NT2/D1 (cell line): ENCODE results near the gene CD180.

ENCODE experiments used
- DNase-seq: peaks from one replicate; pipeline ENCODE4 v3.0.0-alpha.2; 2011; ENCODE audit warnings: low read depth, low spot score
- H3K27me3 ChIP-seq: 2 replicates; pipeline ENCODE4 v1.6.0; 2011; ENCODE audit warnings: mild to moderate bottlenecking; ENCODE audit not compliant: insufficient read length, insufficient read depth
- H3K36me3 ChIP-seq: 2 replicates; pipeline ENCODE4 v1.6.1; 2011; ENCODE audit warnings: mild to moderate bottlenecking, low read length, mixed read lengths; ENCODE audit not compliant: insufficient read depth, insufficient read length
- H3K4me1 ChIP-seq: 2 replicates; pipeline ENCODE4 v1.5.1; 2011; ENCODE audit not compliant: insufficient read depth, insufficient read length
- H3K4me3 ChIP-seq: 2 replicates; pipeline ENCODE4 v1.5.1; 2011; ENCODE audit warnings: low read depth; ENCODE audit not compliant: insufficient read length
- H3K9ac ChIP-seq: 2 replicates; pipeline ENCODE4 v1.6.0; 2011; ENCODE audit warnings: low read depth; ENCODE audit not compliant: insufficient read length
- H3K9me3 ChIP-seq: 2 replicates; pipeline ENCODE4 v1.5.1; 2011; ENCODE audit warnings: mild to moderate bottlenecking, low read length; ENCODE audit not compliant: insufficient read depth
- SUZ12 ChIP-seq: IDR thresholded peaks from 2 replicates; pipeline ENCODE4 v1.6.1; 2011; ENCODE audit not compliant: insufficient read length, insufficient read depth; ENCODE audit errors: extremely low read depth
- YY1 ChIP-seq: IDR thresholded peaks from 2 replicates; pipeline ENCODE4 v1.6.1; 2011; ENCODE audit not compliant: insufficient read length, insufficient read depth
- ZNF274 ChIP-seq: IDR thresholded peaks from 2 replicates; pipeline ENCODE4 v1.6.1; 2011; ENCODE audit warnings: mild to moderate bottlenecking, low read depth, low read length

Gene CD180

GRCh38 chr5:67141644-67142043 lies 55.0 kb downstream of the CD180 start:
- no peak for DNase-seq
- TF ChIP-seq SUZ12 (no peak), ZNF274 (no peak), YY1 (no peak)
- peaks cover 21% of the 10 kb centered on the region for H3K36me3 ChIP-seq

DNA sequence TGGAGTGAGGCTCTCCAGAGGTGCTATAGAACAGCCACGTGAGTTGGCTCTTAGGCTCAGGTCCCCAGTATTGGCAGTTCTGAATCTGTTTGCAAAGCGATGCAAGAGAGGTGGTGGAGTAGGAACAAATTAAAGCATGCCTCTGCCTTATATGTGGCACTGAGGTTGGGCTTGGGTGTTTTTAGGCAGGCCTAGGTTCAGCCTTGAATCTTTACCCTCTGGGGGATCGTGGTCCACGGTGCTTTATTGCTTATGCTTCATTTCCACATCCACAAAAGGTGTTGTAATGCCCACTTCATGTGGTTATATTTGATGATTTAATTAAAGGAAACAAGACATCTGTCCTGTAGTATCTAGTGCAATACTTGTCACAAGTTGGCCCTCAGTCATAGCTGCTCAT lies 56.2 kb downstream of the CD180 start:
- H3K36me3 ChIP-seq = peaks cover 21% of the 10 kb centered on the region
- no peak overlapping the region for H3K9ac ChIP-seq
- H3K9me3 ChIP-seq = no peaks in the 10 kb centered on the region
- H3K27me3 ChIP-seq = no peaks in the 10 kb centered on the region
- H3K4me3 ChIP-seq = no peak overlapping the region
- no peaks in the 10 kb centered on the region for H3K4me1 ChIP-seq
- DNase-seq = no peak
- TF ChIP-seq ZNF274 = no peak
- TF ChIP-seq SUZ12 = no peak
- TF ChIP-seq YY1 = no peak

More at GRCh38 chr5:67141644-67142043, 55.0 kb downstream of the CD180 start:
- H3K9ac ChIP-seq = no peak overlapping the region
- H3K27me3 ChIP-seq = no peaks in the 10 kb centered on the region
- H3K9me3 ChIP-seq = no peaks in the 10 kb centered on the region
- no peak overlapping the region for H3K4me3 ChIP-seq
- no peaks in the 10 kb centered on the region for H3K4me1 ChIP-seq

- no peak for DNase-seq
- Histone ChIP-seq H3K36me3 (peaks cover 14% of the 10 kb centered on the region), H3K9ac (no peak overlapping the region)
Measured at GRCh38 chr5:67139030-67139429, 57.6 kb downstream of the CD180 start.

DNA sequence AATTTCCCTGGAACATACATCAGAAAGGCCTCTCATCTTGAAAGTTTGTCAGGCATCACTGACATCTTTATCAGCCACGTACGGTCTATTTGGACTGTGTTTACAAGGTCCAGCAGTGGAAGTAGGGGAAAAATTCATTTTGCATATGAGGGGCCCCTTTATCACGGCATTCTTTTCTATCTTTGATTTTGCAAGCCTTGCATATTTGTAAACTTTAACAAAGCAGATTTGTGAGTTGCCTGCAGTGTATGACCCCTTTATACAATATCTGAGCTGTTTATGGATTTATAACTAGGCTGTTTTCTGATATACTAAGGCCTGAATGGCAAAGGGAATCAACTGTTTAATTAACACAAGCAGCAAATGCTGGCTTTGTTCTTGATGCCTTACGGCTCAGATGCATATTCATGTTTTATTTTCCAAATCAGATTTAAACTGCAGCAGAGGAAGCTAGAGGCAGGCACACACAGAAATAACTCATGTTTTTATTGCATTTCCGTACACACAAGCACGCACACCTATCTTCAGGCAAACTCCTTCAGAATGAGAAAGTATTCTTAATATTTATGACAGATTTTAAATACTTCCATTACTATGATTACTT lies 61.1 kb downstream of the CD180 start:
- no peaks in the 10 kb centered on the region for H3K27me3 ChIP-seq

More at GRCh38 chr5:67139030-67139429, 57.6 kb downstream of the CD180 start:
- no peaks in the 10 kb centered on the region for H3K9me3 ChIP-seq
- no peak overlapping the region for H3K4me3 ChIP-seq
- H3K27me3 ChIP-seq = no peaks in the 10 kb centered on the region
- H3K4me1 ChIP-seq = no peaks in the 10 kb centered on the region
- TF ChIP-seq SUZ12 = no peak
- no peak for TF ChIP-seq YY1
- TF ChIP-seq ZNF274 = no peak

GRCh38 chr5:67133776-67134175 lies 62.8 kb downstream of the CD180 start:
- Histone ChIP-seq H3K27me3 (no peaks in the 10 kb centered on the region), H3K4me1 (no peaks in the 10 kb centered on the region), H3K36me3 (peaks cover 2% of the 10 kb centered on the region), H3K9ac (no peak overlapping the region), H3K4me3 (no peak overlapping the region), H3K9me3 (no peaks in the 10 kb centered on the region)
- TF ChIP-seq SUZ12 (no peak), YY1 (no peak), ZNF274 (no peak)
- no peak for DNase-seq

More for the DNA sequence above, 61.1 kb downstream of the CD180 start:
- no peak for DNase-seq
- no peaks in the 10 kb centered on the region for H3K4me1 ChIP-seq
- TF ChIP-seq SUZ12 (no peak), YY1 (no peak), ZNF274 (no peak)
- H3K36me3 ChIP-seq = peaks cover 2% of the 10 kb centered on the region
- H3K9ac ChIP-seq = no peak overlapping the region
- H3K9me3 ChIP-seq = no peaks in the 10 kb centered on the region
- H3K4me3 ChIP-seq = no peak overlapping the region

GRCh38 chr5:67133217-67133616 lies 63.4 kb downstream of the CD180 start:
- Histone ChIP-seq H3K4me1 (no peaks in the 10 kb centered on the region), H3K36me3 (peaks cover 2% of the 10 kb centered on the region), H3K4me3 (no peak overlapping the region), H3K27me3 (no peaks in the 10 kb centered on the region), H3K9me3 (no peaks in the 10 kb centered on the region), H3K9ac (no peak overlapping the region)
- DNase-seq = no peak
- TF ChIP-seq YY1 (no peak), SUZ12 (no peak), ZNF274 (no peak)

GRCh38 chr5:67129768-67130167 lies 66.8 kb downstream of the CD180 start:
- H3K9ac ChIP-seq = no peak overlapping the region
- H3K27me3 ChIP-seq = no peaks in the 10 kb centered on the region
- H3K4me3 ChIP-seq = no peak overlapping the region
- H3K36me3 ChIP-seq = no peaks in the 10 kb centered on the region
- no peak for DNase-seq
- no peak for TF ChIP-seq YY1
- TF ChIP-seq ZNF274 = no peak
- no peak for TF ChIP-seq SUZ12
- H3K9me3 ChIP-seq = no peaks in the 10 kb centered on the region
- no peaks in the 10 kb centered on the region for H3K4me1 ChIP-seq
